Left hindlimb (tissue), 1 donor: ENCODE results near the gene FAT1.

Source experiments
- DNase-seq: peaks from one replicate; pipeline ENCODE4 v3.0.0-alpha.2; 2018

Gene FAT1

DNA sequence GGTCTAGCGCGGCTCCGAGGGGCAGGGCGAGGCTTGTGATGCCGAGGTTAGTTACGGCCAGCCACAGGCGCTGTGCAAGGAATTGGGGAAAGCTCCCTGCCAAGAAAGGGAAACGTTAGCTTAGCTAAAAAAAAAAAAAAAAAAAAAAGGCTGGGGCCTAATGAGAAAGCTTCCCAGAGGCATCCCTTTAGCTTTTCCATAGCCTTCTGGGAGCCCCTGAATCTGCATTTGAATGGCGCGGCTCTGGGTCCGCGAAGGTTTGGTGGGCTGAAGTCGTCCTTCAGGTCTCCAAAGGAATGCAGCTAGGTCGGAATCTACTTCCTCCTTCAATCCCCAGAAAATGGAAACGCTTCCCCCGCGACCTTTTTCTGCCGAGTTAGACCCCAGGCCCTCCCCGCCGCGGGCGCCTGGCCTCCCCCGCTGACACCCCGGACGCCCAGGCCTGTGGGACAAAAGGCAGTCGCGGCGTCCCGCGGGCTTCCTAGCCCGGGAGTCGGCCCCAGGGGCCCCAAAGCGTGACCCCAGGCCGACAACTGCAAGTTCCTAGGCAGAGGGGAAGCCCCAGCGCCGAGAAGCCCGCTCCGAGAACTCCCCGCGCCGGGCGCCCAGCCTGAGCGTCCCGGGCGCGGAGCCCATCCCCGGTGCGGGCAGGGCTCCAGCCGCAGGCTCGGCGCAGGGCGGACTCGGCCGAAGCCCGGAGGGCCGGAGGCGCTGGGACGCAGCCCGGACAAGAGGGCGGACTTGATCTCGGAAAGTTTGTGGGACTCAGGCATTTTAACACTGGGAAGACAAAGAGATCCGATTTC, 605 bp upstream of the FAT1 start:
- peak; percentile 74 for DNase-seq

DNA sequence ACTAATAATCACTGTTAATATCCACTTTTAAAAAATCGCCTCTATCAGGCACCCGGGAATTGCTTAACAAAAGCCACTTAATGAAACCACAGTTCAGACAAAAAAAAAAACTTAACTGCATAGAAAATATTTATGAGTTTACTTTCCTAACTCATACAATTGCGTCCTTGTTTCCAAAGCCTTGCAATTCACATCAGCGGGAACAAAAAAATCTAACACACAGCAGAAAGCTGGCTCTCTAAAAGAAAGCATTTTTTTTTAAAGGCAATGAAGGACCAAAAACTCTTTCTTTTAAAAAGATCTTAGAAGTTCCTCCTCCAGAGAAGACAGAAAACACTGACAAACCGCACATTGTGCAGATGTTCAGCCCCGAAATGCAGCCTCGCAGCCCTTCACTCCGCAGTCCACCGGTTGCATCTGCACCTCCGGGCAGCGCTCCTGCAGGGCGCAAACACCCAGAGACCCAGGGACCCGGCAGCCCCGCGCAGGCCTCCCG, 812 bp downstream of the FAT1 start:
- DNase-seq: peak; percentile 59

GRCh38 chr4:186719925-186720694, 3.5 kb downstream of the FAT1 start:
- no peak for DNase-seq

- DNase-seq: no peak
Observed at GRCh38 chr4:186717556-186717955, 6.1 kb downstream of the FAT1 start.

GRCh38 chr4:186715077-186715476, 8.6 kb downstream of the FAT1 start:
- DNase-seq: no peak

DNA sequence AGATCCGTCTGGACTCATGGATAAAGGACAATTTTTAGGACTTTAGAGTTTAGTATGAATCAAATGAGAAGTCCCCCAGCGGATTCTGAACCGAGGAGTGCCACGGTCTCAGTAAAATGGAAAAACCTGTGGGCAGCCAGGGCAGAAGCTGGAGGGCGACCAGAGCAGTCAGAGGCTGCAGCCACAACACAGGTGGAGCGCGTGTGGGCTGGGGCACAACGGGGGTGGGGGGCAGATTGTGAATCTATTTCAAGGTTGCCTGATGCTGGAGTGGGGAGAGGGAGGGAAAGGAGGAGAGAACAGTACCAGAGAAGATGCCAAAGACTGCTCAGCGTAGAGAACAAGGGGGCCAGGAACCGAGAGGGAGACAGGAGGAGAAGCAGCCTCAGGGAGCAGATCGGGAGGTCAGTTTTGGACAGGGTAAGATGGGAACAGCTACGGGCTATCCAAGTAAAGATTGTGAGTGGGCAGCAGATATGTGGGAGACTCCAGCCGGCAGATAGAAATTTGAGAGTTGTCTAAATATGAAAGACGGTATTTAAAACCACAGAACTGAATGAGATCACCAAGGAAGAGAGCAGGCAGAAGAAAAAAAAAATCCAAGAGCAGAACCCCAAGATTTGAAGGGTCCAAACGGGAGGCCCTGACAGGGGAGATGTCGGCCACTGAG, 9.5 kb downstream of the FAT1 start:
- DNase-seq: no peak

GRCh38 chr4:186712690-186713089, 11.0 kb downstream of the FAT1 start:
- no peak for DNase-seq

- DNase-seq: no peak
Observed at GRCh38 chr4:186710521-186711119, 13.0 kb downstream of the FAT1 start.

DNA sequence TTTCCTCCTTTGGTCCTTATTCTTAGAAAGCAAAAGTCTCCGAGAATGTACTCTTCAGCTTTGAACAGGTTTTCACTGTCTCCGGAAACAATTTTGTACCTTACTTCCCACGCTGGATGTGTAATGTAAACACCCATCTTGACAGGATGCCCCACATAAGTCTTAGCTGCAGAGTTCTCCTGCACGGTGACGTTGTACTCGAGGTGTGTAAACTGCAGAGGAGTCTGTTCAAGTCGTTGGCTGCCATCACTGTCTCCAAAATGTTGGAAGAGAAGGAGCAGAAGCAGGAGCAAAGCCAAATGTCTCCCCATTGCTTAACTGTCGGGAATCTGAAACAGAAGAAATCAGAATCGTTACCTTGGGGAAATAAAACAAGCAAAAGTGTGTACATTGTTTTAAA, 14.1 kb downstream of the FAT1 start:
- DNase-seq: no peak

DNA sequence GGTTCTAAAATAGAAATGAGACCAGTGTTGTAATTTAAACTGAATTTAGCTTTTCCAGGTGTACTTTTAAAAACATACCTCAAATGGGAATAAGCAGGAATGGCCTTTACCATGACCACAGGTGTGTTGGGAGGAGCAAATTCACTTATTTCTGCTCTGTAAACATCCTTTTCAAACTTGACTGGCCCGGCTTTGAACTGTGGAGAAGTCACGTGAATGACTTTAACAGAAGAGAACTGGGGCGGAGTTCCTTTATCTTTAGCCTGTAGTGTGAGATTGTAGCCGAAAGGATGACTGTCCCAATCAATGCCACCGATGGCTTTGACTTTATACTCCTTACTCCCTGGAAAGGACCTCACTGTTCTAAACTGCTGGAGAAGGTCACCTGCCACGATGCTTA, 15.1 kb downstream of the FAT1 start:
- no peak for DNase-seq

DNA sequence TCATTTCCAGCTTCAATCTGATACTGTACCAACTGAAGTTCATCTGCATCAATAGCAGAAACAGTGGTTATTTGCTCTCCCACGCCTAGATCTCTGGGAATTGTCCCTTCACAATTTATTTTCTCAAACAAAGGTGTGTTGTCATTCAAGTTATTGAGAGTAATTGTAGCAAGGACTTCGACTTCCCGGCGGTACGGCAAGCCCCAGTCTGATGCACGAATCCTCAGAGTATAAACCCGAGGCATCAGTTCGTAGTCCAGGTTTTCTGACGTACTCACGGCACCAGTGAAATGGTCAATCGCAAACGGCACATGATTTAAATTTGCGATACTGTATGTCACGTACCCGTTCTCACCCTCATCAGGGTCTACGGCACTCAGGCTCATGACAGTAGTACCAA, 15.7 kb downstream of the FAT1 start:
- DNase-seq: no peak

GRCh38 chr4:186707574-186707973, 16.1 kb downstream of the FAT1 start:
- DNase-seq: no peak

GRCh38 chr4:186704057-186704456, 19.6 kb downstream of the FAT1 start:
- DNase-seq: peak; percentile 59

- no peak for DNase-seq
Observed at GRCh38 chr4:186703510-186703909, 20.1 kb downstream of the FAT1 start.

GRCh38 chr4:186702940-186703339, 20.7 kb downstream of the FAT1 start:
- no peak for DNase-seq

DNA sequence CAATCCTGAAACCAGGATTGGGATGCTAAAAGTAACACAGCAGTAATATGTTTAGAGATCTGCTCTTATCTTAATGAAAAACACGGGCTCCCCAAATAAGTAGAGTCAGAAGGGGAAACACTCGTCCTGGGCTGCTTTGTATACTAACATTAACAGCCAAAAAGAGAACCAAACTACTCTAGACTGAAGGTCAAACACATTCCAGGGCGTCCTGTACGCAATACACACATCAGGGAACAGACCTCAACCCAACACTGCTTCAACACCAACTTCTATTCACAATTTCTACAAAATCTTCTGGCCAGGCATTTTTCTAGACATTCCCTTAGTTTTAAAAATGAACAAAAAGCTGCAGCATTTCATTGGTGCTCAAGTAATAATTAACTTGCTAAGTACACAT, 21.4 kb downstream of the FAT1 start:
- DNase-seq: no peak

- DNase-seq: no peak
Observed at GRCh38 chr4:186701788-186702187, 21.9 kb downstream of the FAT1 start.

- peak; percentile 72 for DNase-seq
Observed at GRCh38 chr4:186701273-186701672, 22.4 kb downstream of the FAT1 start.

GRCh38 chr4:186700746-186701145, 22.9 kb downstream of the FAT1 start:
- DNase-seq: peak; percentile 41

- DNase-seq: no peak
Observed at GRCh38 chr4:186699881-186700397, 23.7 kb downstream of the FAT1 start.

DNA sequence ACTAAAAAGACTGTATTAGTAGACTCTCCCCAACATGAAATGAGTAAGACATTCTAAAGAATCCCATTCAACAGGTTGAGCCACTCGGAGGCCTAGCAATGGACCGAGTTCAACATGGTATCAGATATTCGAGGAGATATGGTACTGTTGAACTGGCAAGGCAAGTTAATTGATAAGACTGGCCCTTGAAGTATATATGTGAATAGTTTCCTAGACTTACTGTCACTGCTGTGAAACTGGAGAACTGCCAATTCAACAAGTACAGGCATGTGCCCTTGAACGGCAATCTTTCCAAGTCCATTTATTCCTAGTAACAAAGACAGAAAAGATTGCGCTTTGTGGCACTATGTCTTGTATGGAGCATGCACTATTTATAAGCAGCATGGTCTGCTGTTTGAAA, 24.4 kb downstream of the FAT1 start:
- no peak for DNase-seq

DNA sequence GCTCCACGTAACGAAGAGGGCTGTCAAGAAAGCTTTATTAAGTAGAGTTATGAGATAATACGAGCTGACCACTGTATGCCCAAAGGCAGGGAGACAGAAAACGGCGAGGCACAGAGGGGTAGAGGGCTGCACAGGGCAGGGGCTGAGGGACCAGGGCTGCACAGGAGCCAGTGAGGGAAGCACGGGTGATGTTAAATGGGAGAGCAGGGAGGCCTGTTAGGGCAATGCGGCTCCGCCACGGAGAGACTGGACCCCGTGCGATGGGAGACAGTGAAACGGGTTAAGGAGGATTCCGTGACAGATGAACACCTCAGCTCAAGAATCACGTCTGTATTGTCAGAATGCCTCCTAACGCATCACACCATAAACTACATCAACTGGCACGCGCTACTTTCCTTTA, 25.1 kb downstream of the FAT1 start:
- no peak for DNase-seq

- DNase-seq: no peak
Observed at GRCh38 chr4:186698028-186698427, 25.6 kb downstream of the FAT1 start.
